ENCODE measurements around the gene NTN1. TPM values are rescaled to one million over a fixed set of nuclear protein-coding genes. Genes with fewer than 3 reads are reported as not detected.
A peak's percentile ranks its signal among the peaks of the same experiment; 100 is the strongest.

NTN1 gene
- total RNA-seq, 2 donors from 2014 or later: 17.0 to 40.4 TPM

GRCh38 chr17:9291912-9292560 is 270.7 kb downstream of the NTN1 start:
- H3K4me1 Mint-ChIP-seq: peaks cover 16% of the 10 kb centered on the region
- Histone ChIP-seq H3K27me3 (ENCODE audit: control insufficient read depth, insufficient read depth, low read length, poor library complexity, severe bottlenecking) (no peaks in the 10 kb centered on the region), H3K4me1 (ENCODE audit: control insufficient read depth, insufficient read depth, low read length) (no peaks in the 10 kb centered on the region), H3K27ac (ENCODE audit: low read depth, low read length) (no peak overlapping the region), H3K36me3 (ENCODE audit: control insufficient read depth, insufficient read depth, low read length) (no peaks in the 10 kb centered on the region), H3K9ac (ENCODE audit: extremely low read depth, low read length, poor library complexity, severe bottlenecking) (no peak overlapping the region), H3K4me3 (ENCODE audit: low read length) (no peak overlapping the region), H3K9me3 (ENCODE audit: control insufficient read depth, low read length) (no peaks in the 10 kb centered on the region)
- no peak overlapping the region for H3K27ac Mint-ChIP-seq
- H3K27me3 Mint-ChIP-seq (ENCODE audit: insufficient read depth): no peaks in the 10 kb centered on the region
- H3K9me3 Mint-ChIP-seq: peaks cover 10% of the 10 kb centered on the region
- no peaks in the 10 kb centered on the region for H3K36me3 Mint-ChIP-seq (ENCODE audit: low read depth)
- peak; percentile 89 for TF ChIP-seq CTCF (conservative IDR thresholded peaks at IDR 0.05)
- WGBS, 2 experiments (ENCODE audit: insufficient coverage in 1 of 2, insufficient read length in 1 of 2): 60 to 68% methylated on average over 8 of the region's 8 CpGs
- no peak overlapping the region for H3K4me3 Mint-ChIP-seq
- DNase-seq: peak; percentile 86

- H3K9ac ChIP-seq (ENCODE audit: extremely low read depth, low read length, poor library complexity, severe bottlenecking): no peak overlapping the region
- Mint-ChIP-seq H3K9me3 (peaks cover 10% of the 10 kb centered on the region), H3K4me3 (no peak overlapping the region), H3K4me1 (peaks cover 13% of the 10 kb centered on the region), H3K27me3 (ENCODE audit: insufficient read depth) (no peaks in the 10 kb centered on the region), H3K27ac (peak overlapping the region; percentile 77), H3K36me3 (ENCODE audit: low read depth) (no peaks in the 10 kb centered on the region)
- TF ChIP-seq CTCF (conservative IDR thresholded peaks at IDR 0.05): no peak
- no peaks in the 10 kb centered on the region for H3K9me3 ChIP-seq (ENCODE audit: control insufficient read depth, low read length)
- H3K27ac ChIP-seq (ENCODE audit: low read depth, low read length): no peak overlapping the region
- H3K4me1 ChIP-seq (ENCODE audit: control insufficient read depth, insufficient read depth, low read length): no peaks in the 10 kb centered on the region
- DNase-seq: peak; percentile 48
- H3K36me3 ChIP-seq (ENCODE audit: control insufficient read depth, insufficient read depth, low read length): no peaks in the 10 kb centered on the region
- 88 to 100% methylated on average over 1 to 2 of the region's 2 CpGs for WGBS, 2 experiments (ENCODE audit: insufficient coverage in 1 of 2, insufficient read length in 1 of 2)
- no peak overlapping the region for H3K4me3 ChIP-seq (ENCODE audit: low read length)
- no peaks in the 10 kb centered on the region for H3K27me3 ChIP-seq (ENCODE audit: control insufficient read depth, insufficient read depth, low read length, poor library complexity, severe bottlenecking)
Observed at GRCh38 chr17:9292561-9292941, 271.2 kb downstream of the NTN1 start.

Other genes starting within 250 kb of the NTN1 start
- gene MFSD6L, start 222.1 kb upstream of the NTN1 start, total RNA-seq: 1 to 10 TPM; 3.3 to 5.1 TPM
- gene PIK3R6, start 153.8 kb upstream of the NTN1 start, total RNA-seq: 1 to 10 TPM; 2.1 to 2.5 TPM
- gene PIK3R5, start 55.8 kb upstream of the NTN1 start, total RNA-seq: 10 to 100 TPM; 10.4 to 37.0 TPM